ENCODE data around the gene PLA2G4D.

PLA2G4D gene

DNA sequence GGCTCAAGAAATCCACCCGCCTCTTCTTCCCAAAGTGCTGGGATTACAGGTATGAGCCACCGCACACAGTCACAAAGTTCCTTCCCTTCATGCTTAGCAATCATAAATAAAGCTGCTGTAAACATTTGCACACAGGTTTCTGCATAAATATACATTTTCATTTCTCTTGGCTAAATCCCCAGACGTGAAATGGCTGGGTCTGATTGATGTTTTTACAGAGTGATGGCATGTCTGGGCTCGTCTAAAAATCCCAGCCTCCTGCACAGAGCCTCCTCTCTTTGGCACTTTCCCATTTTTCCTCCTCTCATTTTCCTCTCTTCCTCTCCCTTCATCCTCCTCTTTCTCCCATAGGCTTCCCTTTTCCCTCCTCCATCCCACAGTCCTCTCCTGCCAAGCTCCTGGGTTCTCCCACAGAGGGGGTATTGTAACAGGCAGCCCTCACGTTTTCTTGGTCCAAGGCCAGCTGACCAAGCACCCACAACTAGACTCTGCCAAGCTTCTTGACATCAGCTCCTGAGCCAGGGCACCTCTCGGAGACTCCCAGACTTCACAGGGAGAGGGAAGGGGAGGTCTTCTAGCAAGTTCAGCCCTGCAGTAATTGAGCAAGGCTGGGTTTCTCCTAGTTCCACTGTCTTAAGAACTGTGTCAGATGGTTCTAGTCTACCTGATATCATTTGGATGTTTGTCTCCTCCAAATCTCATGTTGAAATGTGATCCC lies 63.0 kb downstream of the PLA2G4D start:
- DNase-seq (ENCODE audit: low read depth in 2 of 3, low spot score in 2 of 3), result no peak

DNA sequence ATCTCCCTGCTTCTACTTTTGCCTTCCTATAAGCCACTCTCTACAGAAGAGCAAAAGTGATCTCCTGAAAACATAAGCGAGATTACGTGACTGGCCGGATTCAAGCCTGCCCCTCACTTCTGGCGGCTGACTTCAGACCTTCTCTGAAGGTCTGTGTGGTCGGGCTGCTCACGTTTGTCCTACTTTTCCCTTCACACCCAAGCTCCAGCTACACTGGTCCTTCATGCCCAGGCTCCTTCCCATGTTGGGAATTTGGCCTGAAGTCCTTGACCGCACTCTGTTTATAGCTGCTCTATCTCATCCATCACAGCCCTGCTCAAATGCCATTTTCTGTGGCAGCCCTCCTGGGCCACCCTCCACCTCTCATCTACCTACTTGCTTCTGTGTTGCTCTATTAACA lies 66.8 kb downstream of the PLA2G4D start:
- DNase-seq (ENCODE audit: low read depth in 2 of 3, low spot score in 2 of 3), result no peak

DNA sequence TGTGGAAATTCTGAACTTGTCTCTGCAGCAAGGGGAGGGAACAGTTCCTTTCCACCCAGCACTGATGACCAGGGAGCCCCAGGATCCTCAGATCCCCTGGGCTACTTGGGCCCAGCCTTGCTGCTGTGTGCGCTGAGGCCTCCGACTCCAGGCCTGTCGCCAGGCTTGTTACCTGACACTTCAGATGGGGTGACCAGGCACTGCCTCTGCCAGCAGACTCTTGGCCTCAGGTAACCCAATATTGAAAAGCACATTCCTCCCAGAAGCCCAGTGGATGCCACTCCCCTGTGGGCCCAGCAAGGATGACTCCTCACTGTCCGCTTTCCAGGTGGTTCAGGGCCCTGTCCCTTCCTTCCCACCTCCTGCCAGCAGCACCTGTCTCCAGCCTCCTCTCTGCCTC lies 70.1 kb downstream of the PLA2G4D start:
- DNase-seq (ENCODE audit: low read depth in 2 of 3, low spot score in 2 of 3), result no peak

DNA sequence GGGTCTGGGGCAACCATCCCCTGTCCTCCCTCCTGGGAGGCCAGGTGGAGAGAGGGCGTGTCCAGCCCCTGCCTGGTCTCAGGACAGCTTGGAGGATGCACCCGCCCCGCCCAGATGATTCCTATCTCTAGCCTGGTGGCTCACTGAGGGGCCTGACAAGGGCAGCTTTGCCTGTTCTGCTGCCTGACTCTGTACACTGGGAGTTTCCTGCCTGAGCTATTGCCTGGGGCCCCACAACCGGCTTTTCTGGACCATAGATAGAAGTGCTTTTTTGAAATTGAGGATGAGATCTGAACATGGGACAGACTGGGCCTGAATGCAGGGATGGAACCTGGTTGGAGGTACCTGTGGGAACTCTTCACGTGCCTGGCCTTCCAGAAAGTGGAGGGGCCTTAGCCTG lies 72.8 kb downstream of the PLA2G4D start:
- no peak for DNase-seq (ENCODE audit: low read depth in 2 of 3, low spot score in 2 of 3)

DNA sequence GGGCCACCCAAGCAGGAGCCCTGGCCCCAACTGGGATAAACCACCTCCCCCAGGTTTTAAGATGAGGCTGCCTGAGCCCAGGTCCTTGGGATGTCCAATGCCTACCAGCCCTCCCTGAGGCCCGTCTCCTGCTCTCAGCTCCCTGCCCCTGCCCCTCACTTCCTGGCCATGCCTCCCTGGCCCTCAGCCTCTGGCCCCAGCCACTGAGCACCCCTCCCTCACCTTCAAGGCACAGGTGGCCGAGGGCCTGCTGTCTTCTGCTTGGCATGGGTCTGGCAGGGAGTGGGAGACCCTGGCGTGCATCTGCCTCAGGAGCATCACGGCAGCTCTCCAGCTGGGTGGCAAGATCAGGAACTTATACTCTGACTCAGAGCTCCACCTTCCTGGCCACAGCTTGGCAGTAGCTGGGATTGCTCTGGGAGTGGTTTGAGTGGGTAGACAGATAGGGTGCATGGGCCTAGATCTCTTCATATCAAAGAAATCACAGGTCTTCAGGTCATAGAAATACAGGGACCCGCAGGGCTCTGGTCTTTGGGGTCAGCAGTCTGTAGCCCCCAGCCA lies 73.6 kb downstream of the PLA2G4D start, which contains the start of gene PLA2G4E:
PLA2G4E (minus strand) TSS at position 330 of the 561 bp plus-strand sequence; CDS start at position 318, 12 bp downstream.
- no peak for DNase-seq (ENCODE audit: low read depth in 2 of 3, low spot score in 2 of 3)

DNA sequence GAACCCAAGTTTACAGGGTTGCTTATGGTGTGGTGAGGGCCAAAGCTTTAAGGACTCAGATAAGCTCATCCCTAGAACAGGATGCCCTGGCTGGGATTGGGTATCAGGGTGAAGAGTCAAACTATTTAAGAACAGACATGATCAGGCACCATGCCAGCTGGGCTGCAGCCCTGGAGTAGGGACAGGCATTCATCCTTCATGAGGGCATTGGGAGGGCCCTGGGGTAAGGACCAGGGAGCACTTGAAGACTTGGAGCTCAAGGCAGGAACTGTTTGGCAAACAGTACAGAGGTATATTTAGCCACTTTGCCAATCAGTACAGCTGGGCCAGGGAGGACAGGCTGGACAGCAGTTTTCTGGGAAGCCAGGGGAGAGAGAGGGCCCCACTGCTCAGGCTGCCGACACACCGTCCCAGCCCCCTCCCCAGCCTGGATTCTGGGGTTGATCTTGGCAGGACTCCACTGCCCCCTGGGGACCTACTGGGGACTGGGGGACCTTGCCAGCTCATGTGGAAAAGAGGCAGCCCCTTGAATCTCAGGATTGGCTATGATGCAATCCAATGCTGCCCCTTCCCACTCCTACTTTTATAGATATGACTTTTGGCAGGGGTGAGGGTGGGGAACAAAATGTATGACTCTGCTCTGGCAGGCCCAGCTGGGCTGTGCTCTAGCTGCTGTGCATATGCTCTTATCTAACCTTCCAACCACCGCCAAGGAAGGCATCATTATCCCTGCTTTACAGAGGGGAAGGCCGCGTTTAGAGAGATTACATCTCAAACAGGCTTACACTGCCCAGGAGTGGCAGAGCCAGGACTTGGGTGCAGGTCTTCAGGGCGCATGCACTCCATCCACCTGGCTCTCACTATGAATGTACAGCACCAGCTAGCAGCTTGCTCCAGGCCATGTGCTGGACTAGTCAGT lies 75.8 kb downstream of the PLA2G4D start:
- no peak for DNase-seq (ENCODE audit: low read depth in 2 of 3, low spot score in 2 of 3)

Measured in activated CD8-positive, alpha-beta memory T cell treated with anti-CD3 and anti-CD28 coated beads for 48 hours (primary cell).